ENCODE data around the gene ALKBH1.

DNA sequence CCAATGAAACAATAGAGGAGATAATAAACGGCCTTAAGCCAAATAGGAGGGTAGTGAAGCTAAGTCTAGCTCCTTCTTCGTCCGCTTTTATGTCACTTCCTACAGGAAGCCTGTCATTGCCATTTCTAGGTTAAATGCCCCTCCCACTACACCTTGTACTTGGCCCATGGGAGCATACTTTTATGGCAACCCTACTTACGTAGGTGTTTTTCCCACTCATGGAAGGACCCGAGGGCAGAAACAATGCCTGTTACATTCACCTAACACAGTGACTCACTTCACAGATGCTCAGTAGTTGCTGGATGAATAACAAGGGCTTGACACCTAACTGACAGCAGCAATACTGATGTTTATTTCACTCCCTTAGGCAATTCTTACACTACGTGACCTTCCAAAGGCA, 44.5 kb downstream of the ALKBH1 start:
- TF ChIP-seq, protein P1, sequence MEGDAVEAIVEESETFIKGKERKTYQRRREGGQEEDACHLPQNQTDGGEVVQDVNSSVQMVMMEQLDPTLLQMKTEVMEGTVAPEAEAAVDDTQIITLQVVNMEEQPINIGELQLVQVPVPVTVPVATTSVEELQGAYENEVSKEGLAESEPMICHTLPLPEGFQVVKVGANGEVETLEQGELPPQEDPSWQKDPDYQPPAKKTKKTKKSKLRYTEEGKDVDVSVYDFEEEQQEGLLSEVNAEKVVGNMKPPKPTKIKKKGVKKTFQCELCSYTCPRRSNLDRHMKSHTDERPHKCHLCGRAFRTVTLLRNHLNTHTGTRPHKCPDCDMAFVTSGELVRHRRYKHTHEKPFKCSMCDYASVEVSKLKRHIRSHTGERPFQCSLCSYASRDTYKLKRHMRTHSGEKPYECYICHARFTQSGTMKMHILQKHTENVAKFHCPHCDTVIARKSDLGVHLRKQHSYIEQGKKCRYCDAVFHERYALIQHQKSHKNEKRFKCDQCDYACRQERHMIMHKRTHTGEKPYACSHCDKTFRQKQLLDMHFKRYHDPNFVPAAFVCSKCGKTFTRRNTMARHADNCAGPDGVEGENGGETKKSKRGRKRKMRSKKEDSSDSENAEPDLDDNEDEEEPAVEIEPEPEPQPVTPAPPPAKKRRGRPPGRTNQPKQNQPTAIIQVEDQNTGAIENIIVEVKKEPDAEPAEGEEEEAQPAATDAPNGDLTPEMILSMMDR (IDR thresholded peaks at IDR 0.05; ENCODE audit: low read length): no peak
- TF ChIP-seq EZH2phosphoT487 (IDR thresholded peaks at IDR 0.05; ENCODE audit: low read length): no peak

All from MM.1S (cell line).